ENCODE measurements around the gene GALNT9.
"Not testable (repeated sequence)": the region's sequence is repeated elsewhere in the genome, so short reads cannot be mapped to it uniquely, and the experiment has no call there.

Gene GALNT9

DNA sequence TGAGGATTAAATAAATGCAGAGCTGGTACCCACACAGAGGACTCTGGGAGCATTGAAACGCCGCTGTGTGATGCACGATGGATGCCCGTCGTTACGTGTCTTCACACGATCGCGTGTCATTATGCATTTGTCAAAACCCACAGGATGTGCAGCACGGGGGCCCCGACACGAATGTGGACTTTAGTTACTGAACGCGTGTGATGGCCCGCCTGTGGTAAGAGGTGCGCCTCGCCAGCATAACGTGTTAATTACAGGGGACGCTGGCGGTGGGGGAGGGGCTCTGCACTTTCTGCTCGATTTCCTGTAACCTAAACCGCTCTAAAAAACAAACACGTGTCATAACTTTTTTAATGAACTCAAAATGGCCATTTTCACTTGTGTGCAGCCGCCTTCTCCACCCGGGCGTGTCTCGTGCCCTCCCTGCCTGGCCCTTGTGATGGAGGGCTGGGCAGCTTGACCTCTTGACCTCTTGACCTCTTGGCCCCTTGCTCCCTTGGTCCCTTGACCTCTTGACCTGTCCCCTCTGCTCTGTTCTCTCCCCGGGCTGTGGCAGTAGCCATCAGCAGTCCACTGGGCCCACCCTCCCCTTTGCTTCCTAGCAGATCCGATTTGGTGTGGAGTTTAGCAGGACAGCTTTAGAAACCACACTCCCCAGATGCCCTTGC is 33.7 kb upstream of the GALNT9 start:
- TF ChIP-seq CTCF (IDR thresholded peaks at IDR 0.05; ENCODE audit: low read depth, low read length) = no peak

GRCh38 chr12:132360906-132361777 is 31.8 kb upstream of the GALNT9 start:
- TF ChIP-seq CTCF (IDR thresholded peaks at IDR 0.05; ENCODE audit: low read depth, low read length) = no peak

More for the DNA sequence above, 33.7 kb upstream of the GALNT9 start:
- no peak overlapping the region for H3K4me3 ChIP-seq (ENCODE audit: low read depth, low read length)

GRCh38 chr12:132360410-132360809 is 31.0 kb upstream of the GALNT9 start:
- no peak for TF ChIP-seq CTCF (IDR thresholded peaks at IDR 0.05; ENCODE audit: low read depth, low read length)

More at GRCh38 chr12:132360906-132361777, 31.8 kb upstream of the GALNT9 start:
- H3K4me3 ChIP-seq (ENCODE audit: low read depth, low read length) = no peak overlapping the region

GRCh38 chr12:132359971-132360370 is 30.6 kb upstream of the GALNT9 start:
- H3K4me3 ChIP-seq (ENCODE audit: low read depth, low read length) = no peak overlapping the region
- TF ChIP-seq CTCF (IDR thresholded peaks at IDR 0.05; ENCODE audit: low read depth, low read length) = no peak

More at GRCh38 chr12:132360410-132360809, 31.0 kb upstream of the GALNT9 start:
- no peak overlapping the region for H3K4me3 ChIP-seq (ENCODE audit: low read depth, low read length)

DNA sequence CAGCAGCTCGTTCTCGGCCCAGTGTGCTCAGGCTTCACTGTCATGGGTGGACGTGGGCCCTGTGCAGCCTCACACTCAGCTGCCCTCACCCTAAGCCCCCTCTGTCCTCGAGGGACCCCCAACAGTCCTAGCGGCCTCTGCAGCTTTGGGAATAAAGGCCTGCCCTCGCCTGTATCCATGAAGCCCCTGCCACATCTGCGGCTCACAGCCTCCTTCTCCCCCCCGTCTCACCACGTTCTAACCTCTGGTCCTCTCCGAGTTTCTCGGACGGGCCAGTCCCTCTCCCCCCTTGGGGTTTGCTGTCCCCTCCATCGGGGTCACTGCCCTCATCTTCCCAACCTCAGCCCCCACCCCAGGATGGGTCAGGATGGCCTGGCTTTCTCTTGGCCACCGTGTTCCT is 30.2 kb upstream of the GALNT9 start:
- H3K4me3 ChIP-seq (ENCODE audit: low read depth, low read length) = no peak overlapping the region
- no peak for TF ChIP-seq CTCF (IDR thresholded peaks at IDR 0.05; ENCODE audit: low read depth, low read length)

GRCh38 chr12:132358241-132359225 is 29.1 kb upstream of the GALNT9 start:
- not testable (repeated sequence) for H3K4me3 ChIP-seq (ENCODE audit: low read depth, low read length)

DNA sequence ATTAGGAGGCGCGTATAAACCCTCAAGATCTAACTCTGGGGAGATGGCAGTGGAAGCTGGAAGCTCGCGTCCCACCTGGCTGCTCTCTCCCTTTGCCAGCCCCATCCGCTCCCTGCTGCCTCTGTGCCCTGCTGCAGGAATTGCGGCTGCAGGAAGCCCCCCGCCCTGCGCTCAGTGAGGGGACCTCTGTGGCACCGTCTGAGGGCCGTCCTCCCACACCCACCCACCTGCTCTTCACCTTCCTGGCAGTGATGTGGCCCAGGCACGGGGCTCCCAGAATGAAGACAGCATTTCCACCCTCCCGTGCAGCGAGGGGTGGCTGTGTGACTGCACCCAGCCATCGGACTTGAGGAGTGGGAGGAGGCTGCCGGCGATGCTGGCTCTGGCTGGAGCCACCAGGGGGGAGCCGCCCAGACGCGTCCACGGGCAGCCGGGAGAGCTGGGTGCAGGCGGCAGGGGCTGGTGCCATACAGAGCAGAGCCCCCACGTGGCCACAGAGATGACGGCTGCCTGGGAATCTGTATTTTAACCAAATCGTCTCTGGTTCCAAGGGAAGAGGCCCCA is 28.3 kb upstream of the GALNT9 start:
- H3K4me3 ChIP-seq (ENCODE audit: low read depth, low read length) = no peak overlapping the region

More for the DNA sequence above, 28.3 kb upstream of the GALNT9 start:
- TF ChIP-seq CTCF (IDR thresholded peaks at IDR 0.05; ENCODE audit: low read depth, low read length) = no peak
